ENCODE measurements around the gene VPS11.

DNA sequence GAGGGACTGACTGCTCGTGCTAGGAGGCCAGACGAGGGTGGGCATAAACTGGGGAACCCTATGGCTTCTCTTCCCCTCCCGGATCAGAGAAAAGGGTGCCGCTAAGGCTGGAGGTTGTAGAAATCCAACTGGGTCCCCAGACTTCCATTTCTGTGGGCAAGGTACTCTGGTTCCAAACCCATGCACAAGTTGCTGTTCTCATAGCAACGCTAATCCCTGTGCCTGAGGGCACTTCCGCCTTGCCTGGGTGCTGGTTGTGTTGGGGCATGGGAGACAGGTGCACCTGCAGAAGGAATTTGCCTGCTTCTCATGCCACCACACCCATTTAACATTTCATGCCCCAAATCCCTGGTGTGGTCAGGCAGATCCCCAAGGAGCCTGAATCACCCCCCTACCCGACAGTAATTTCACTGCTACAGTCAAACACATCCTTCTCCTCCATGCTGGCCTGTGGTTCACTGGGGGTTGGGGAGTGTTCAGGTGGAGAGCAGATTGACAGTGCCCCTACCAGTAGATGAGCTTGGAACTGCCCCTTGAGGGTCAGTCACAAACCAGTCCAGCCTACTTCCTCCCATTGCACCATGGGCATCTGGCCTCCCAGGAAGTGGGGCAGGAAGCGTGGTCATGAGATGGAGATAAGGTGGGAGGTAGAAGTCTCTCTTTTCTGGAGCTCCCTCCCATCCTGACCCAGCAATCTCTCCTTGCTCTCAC lies 40.7 kb downstream of the VPS11 start:
- TF ChIP-seq, protein P1, sequence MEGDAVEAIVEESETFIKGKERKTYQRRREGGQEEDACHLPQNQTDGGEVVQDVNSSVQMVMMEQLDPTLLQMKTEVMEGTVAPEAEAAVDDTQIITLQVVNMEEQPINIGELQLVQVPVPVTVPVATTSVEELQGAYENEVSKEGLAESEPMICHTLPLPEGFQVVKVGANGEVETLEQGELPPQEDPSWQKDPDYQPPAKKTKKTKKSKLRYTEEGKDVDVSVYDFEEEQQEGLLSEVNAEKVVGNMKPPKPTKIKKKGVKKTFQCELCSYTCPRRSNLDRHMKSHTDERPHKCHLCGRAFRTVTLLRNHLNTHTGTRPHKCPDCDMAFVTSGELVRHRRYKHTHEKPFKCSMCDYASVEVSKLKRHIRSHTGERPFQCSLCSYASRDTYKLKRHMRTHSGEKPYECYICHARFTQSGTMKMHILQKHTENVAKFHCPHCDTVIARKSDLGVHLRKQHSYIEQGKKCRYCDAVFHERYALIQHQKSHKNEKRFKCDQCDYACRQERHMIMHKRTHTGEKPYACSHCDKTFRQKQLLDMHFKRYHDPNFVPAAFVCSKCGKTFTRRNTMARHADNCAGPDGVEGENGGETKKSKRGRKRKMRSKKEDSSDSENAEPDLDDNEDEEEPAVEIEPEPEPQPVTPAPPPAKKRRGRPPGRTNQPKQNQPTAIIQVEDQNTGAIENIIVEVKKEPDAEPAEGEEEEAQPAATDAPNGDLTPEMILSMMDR (IDR thresholded peaks at IDR 0.05 in 4 of 5, conservative IDR thresholded peaks at IDR 0.05 in 1 of 5), result no peak
- no peak for TF ChIP-seq POLR2A (IDR thresholded peaks at IDR 0.05)
